SK-N-SH (cell line): ENCODE measurements around the gene DUSP15. TPM values are rescaled to one million over a fixed set of nuclear protein-coding genes. Genes with fewer than 3 reads are reported as not detected.

ENCODE experiments used
- CTCF ChIA-PET: fragments of 300-600, 350-600 bp; formaldehyde crosslinking; extraction: SDS; loops from one replicate; lab custom pipeline; 2021; lab: Yijun Ruan, JAX
- POLR2A ChIA-PET: fragments of 350-600 bp; sonication (Branson Sonifier 250); formaldehyde crosslinking; extraction: SDS; loops from one replicate; lab custom pipeline; 2020; ENCODE audit warnings: antibody characterized with exemption, inconsistent platforms; lab: Yijun Ruan, JAX
- DNase-seq: peaks from one replicate; pipeline ENCODE4 v3.0.0; 2012
- H2AFZ ChIP-seq: fragments of 200-600 bp; sonication (generic); 2 replicates; pipeline ENCODE4 v1.8.1; 2016; ENCODE audit warnings: antibody characterized with exemption, mild to moderate bottlenecking, low read depth
- H3F3A ChIP-seq: fragments of 200-600 bp; sonication (generic); replicated peaks from 2 replicates; pipeline ENCODE3; 2016; ENCODE audit warnings: antibody characterized with exemption, mild to moderate bottlenecking; ENCODE audit not compliant: insufficient read depth
- H3K27ac ChIP-seq, 2 experiments: fragments of 200-500 bp in 1 of 2; fragments of 200-600 bp in 1 of 2; sonication (Bioruptor generic) in 1 of 2; sonication (generic), shearing (Covaris generic) in 1 of 2; 2 replicates each; pipeline versions ENCODE4 v1.5.1 to v1.6.1; 2014 to 2016; ENCODE audit warnings: low read depth in 2 of 2, inconsistent platforms in 1 of 2, low read length in 1 of 2, mild to moderate bottlenecking in 1 of 2, mixed read lengths in 1 of 2
- H3K27me3 ChIP-seq: fragments of 200-600 bp; sonication (generic), shearing (Covaris generic); 2 replicates; pipeline ENCODE4 v1.6.1; 2016; ENCODE audit warnings: mixed run types; ENCODE audit not compliant: insufficient read depth
- H3K36me3 ChIP-seq, 2 experiments: fragments of 200-500 bp in 1 of 2; fragments of 200-600 bp in 1 of 2; sonication (Bioruptor generic) in 1 of 2; sonication (generic) in 1 of 2; replicated peaks in 1 of 2; 2 replicates each; pipeline versions ENCODE3 to v1.5.1; 2014 to 2016; ENCODE audit warnings: low read length in 1 of 2, mild to moderate bottlenecking in 1 of 2; ENCODE audit not compliant: insufficient read depth in 2 of 2, control insufficient read depth in 1 of 2
- H3K4me1 ChIP-seq, 2 experiments: fragments of 200-500 bp in 1 of 2; fragments of 200-600 bp in 1 of 2; sonication (Bioruptor generic) in 1 of 2; sonication (generic), shearing (Covaris generic) in 1 of 2; 2 replicates each; pipeline versions ENCODE4 v1.5.1 to v1.6.1; 2014 to 2016; ENCODE audit warnings: low read depth in 1 of 2, low read length in 1 of 2, mixed run types in 1 of 2; ENCODE audit not compliant: insufficient read depth in 2 of 2, control insufficient read depth in 1 of 2
- H3K4me2 ChIP-seq: fragments of 200-600 bp; sonication (generic), shearing (Covaris generic); 2 replicates; pipeline ENCODE4 v1.6.1; 2017; ENCODE audit warnings: mixed run types
- H3K4me3 ChIP-seq, 2 experiments: fragments of 200-500 bp in 1 of 2; fragments of 200-600 bp in 1 of 2; sonication (Bioruptor generic) in 1 of 2; sonication (generic), shearing (Covaris generic) in 1 of 2; 2 replicates each; pipeline versions ENCODE4 v1.5.1 to v1.8.1; 2014 to 2016; ENCODE audit warnings: low read depth in 2 of 2, inconsistent platforms in 1 of 2, low read length in 1 of 2, mild to moderate bottlenecking in 1 of 2, mixed read lengths in 1 of 2, moderate library complexity in 1 of 2
- H3K79me2 ChIP-seq: fragments of 200-600 bp; sonication (generic); 2 replicates; pipeline ENCODE4 v1.8.1; 2017; ENCODE audit warnings: mild to moderate bottlenecking; ENCODE audit not compliant: insufficient read depth
- H3K9ac ChIP-seq: fragments of 200-600 bp; sonication (generic); 2 replicates; pipeline ENCODE4 v1.6.1; 2017; ENCODE audit warnings: mixed run types
- H3K9me2 ChIP-seq: fragments of 200-600 bp; sonication (generic); 2 replicates; pipeline ENCODE4 v1.6.1; 2017; ENCODE audit warnings: mixed run types
- H3K9me3 ChIP-seq: fragments of 200-600 bp; sonication (generic); 2 replicates; pipeline ENCODE4 v1.6.1; 2017; ENCODE audit warnings: mixed run types, mild to moderate bottlenecking, moderate library complexity
- H4K20me1 ChIP-seq: fragments of 200-600 bp; sonication (generic); 2 replicates; pipeline ENCODE4 v1.6.1; 2017; ENCODE audit warnings: mild to moderate bottlenecking, mixed run types; ENCODE audit not compliant: insufficient read depth
- CHD2 ChIP-seq: fragments of 150-350 bp; IDR thresholded peaks from 2 replicates; pipeline ENCODE4 v1.6.1; 2018; ENCODE audit warnings: low read length; ENCODE audit not compliant: partially characterized antibody
- ELF1 ChIP-seq: IDR thresholded peaks from 2 replicates; pipeline ENCODE4 v1.4.0; 2012
- EZH2phosphoT487 ChIP-seq: fragments of 200-600 bp; sonication (generic); IDR thresholded peaks from 2 replicates; pipeline ENCODE4 v1.6.1; 2017; ENCODE audit warnings: low read depth, mixed run types, mild to moderate bottlenecking, antibody characterized with exemption, moderate library complexity, borderline replicate concordance
- FOXJ3 ChIP-seq: sonication (generic); formaldehyde crosslinking; IDR thresholded peaks from 2 replicates; pipeline ENCODE4 v1.5.1; 2020; ENCODE audit warnings: mild to moderate bottlenecking, missing genetic modification reagents
- FOXM1 ChIP-seq: IDR thresholded peaks from 2 replicates; pipeline ENCODE4 v1.4.0; 2012; ENCODE audit warnings: low read depth, mild to moderate bottlenecking
- MEF2A ChIP-seq: IDR thresholded peaks from 2 replicates; pipeline ENCODE4 v1.4.0; 2012; ENCODE audit warnings: low read depth, borderline replicate concordance
- MXI1 ChIP-seq: IDR thresholded peaks from 2 replicates; pipeline ENCODE4 v1.6.1; 2012; ENCODE audit warnings: mild to moderate bottlenecking, low read depth, low read length, improper control_type of control experiment
- NFIC ChIP-seq: IDR thresholded peaks from 2 replicates; pipeline ENCODE4 v1.4.0; 2012; ENCODE audit warnings: borderline replicate concordance
- NRF1 ChIP-seq: IDR thresholded peaks from 2 replicates; pipeline ENCODE4 v1.6.1; 2012; ENCODE audit warnings: low read depth, mild to moderate bottlenecking, low read length
- RCOR1 ChIP-seq: fragments of 150-350 bp; IDR thresholded peaks from 2 replicates; pipeline ENCODE4 v1.6.1; 2017; ENCODE audit warnings: antibody characterized with exemption, low read length
- SIN3A ChIP-seq: IDR thresholded peaks from 2 replicates; pipeline ENCODE4 v1.6.1; 2012; ENCODE audit warnings: low read depth, mild to moderate bottlenecking, low read length, moderate library complexity, borderline replicate concordance
- SMC3 ChIP-seq: IDR thresholded peaks from 2 replicates; pipeline ENCODE4 v1.6.1; 2012; ENCODE audit warnings: low read depth, low read length, improper control_type of control experiment
- TAF1 ChIP-seq: IDR thresholded peaks from 2 replicates; pipeline ENCODE4 v1.6.1; 2012; ENCODE audit warnings: low read depth, mild to moderate bottlenecking, low read length, moderate library complexity, borderline replicate concordance
- TCF12 ChIP-seq: IDR thresholded peaks from 2 replicates; pipeline ENCODE4 v1.4.0; 2012
- YY1 ChIP-seq: IDR thresholded peaks from 2 replicates; pipeline ENCODE4 v1.4.0; 2012; ENCODE audit warnings: low read depth, mild to moderate bottlenecking
- WGBS: methylation state at CpG from one replicate; pipeline ENCODE4 v1.1.6; 2017; ENCODE audit warnings: low lambda C conversion rate; 5-methylcytosine and 5-hydroxymethylcytosine counted together
- polyA plus RNA-seq, 3 experiments: library from polyadenylated mRNA; depleted of rRNA; stranded (reverse); fragments of >200 nt; gene quantifications; 2 replicates each; pipeline ENCODE4 v1.2.3, GENCODE V29; 2012
- TF ChIP-seq, protein P1 (sequence below): IDR thresholded peaks from 2 replicates; pipeline ENCODE4; 2012
- TF ChIP-seq, protein P2 (sequence below): IDR thresholded peaks from 2 replicates; pipeline ENCODE4 v1.4.0; 2012; ENCODE audit warnings: low read depth, borderline replicate concordance
- TF ChIP-seq, protein P3 (sequence below): IDR thresholded peaks from 2 replicates; pipeline ENCODE4 v1.4.0; 2012; ENCODE audit warnings: low read depth, borderline replicate concordance
- TF ChIP-seq, protein P4 (sequence below): fragments of 150-350 bp; IDR thresholded peaks from 2 replicates; pipeline ENCODE4 v1.6.1; 2017; ENCODE audit warnings: antibody characterized with exemption, low read length, low read depth, borderline replicate concordance

Gene DUSP15
- polyA plus RNA-seq, 1 of the 3 experiments (the other 2 are of a cell fraction) = 5.4 TPM

DNA sequence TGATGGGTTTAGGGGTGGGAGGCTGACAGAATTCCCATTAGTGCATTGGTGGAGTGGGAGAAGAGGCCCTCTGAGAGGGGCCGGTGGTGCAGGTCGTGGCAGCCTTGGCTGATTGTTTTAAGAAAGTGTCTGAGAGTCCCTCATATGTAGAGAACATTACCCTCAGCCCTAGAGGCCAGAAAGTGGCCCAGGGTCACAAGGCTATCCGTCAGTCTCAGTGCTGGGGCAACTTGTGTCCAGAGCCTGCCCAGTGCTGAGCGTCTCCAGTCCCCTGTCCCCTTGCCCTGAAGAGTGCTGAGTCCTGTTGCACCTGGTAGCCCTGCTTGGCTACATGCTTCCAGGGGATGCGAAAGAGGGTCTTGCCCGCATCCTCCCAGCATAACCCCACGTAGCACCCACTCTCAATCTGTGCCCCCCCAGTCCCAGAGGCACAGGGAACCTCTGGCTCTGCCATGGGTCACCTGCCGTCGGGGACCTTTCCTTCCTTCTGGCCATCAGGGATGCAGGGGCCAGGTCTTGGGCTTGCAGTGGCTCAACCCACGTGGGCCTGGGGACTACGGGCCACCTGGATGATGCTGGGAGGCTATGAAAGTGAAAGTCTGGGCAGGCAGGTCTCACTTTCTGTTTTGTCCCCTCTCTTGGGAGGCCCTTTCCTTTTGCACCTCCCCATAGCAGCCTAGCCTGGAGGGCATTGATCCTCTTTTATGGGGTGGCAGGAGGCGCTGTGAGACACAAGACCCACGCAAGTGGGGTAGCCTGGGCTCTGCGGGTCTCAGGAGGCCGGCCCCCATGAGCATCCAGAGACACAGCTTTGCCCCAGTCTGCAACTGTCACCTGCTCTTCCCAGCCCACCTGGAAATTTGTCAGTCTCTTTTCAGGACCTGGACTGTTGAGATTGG, 12.2 kb downstream of the DUSP15 start:
- ChIA-PET POLR2A (no interaction called here), CTCF (interaction anchor here (2.3 to 4.8 kb wide), 2 partner anchors 11 to 12 kb away, joined by 14 to 29 read pairs; partner anchors contain the start of gene FOXS1)
- 53% methylated on average over 3 of the region's 15 CpGs for WGBS
- Histone ChIP-seq H3K4me1 (peaks cover 0 to 21% of the 10 kb centered on the region in 2 experiments; a peak in 2 of 4 replicates), H3K4me3 (no peak overlapping the region), H3F3A (no peaks in the 10 kb centered on the region), H3K4me2 (no peak overlapping the region), H3K27ac (no peak overlapping the region), H2AFZ (no peak overlapping the region), H3K27me3 (peaks cover 11% of the 10 kb centered on the region; the same call in 1 of the 2 replicates), H3K9me2 (no peaks in the 10 kb centered on the region), H3K9me3 (no peaks in the 10 kb centered on the region), H3K36me3 (no peaks in the 10 kb centered on the region), H4K20me1 (no peaks in the 10 kb centered on the region), H3K79me2 (no peaks in the 10 kb centered on the region), H3K9ac (no peak overlapping the region)
- TF ChIP-seq NFIC (no peak), ELF1 (no peak), MEF2A (no peak), YY1 (no peak), FOXJ3 (no peak), RCOR1 (no peak), CHD2 (no peak), EZH2phosphoT487 (no peak), MXI1 (no peak), SMC3 (no peak), NRF1 (no peak), FOXM1 (no peak), TAF1 (no peak), SIN3A (no peak), TCF12 (no peak)
- TF ChIP-seq, protein P1, sequence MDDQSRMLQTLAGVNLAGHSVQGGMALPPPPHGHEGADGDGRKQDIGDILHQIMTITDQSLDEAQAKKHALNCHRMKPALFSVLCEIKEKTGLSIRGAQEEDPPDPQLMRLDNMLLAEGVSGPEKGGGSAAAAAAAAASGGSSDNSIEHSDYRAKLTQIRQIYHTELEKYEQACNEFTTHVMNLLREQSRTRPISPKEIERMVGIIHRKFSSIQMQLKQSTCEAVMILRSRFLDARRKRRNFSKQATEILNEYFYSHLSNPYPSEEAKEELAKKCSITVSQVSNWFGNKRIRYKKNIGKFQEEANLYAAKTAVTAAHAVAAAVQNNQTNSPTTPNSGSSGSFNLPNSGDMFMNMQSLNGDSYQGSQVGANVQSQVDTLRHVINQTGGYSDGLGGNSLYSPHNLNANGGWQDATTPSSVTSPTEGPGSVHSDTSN = no peak
- TF ChIP-seq, protein P2, sequence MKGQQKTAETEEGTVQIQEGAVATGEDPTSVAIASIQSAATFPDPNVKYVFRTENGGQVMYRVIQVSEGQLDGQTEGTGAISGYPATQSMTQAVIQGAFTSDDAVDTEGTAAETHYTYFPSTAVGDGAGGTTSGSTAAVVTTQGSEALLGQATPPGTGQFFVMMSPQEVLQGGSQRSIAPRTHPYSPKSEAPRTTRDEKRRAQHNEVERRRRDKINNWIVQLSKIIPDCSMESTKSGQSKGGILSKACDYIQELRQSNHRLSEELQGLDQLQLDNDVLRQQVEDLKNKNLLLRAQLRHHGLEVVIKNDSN = no peak
- TF ChIP-seq, protein P3, sequence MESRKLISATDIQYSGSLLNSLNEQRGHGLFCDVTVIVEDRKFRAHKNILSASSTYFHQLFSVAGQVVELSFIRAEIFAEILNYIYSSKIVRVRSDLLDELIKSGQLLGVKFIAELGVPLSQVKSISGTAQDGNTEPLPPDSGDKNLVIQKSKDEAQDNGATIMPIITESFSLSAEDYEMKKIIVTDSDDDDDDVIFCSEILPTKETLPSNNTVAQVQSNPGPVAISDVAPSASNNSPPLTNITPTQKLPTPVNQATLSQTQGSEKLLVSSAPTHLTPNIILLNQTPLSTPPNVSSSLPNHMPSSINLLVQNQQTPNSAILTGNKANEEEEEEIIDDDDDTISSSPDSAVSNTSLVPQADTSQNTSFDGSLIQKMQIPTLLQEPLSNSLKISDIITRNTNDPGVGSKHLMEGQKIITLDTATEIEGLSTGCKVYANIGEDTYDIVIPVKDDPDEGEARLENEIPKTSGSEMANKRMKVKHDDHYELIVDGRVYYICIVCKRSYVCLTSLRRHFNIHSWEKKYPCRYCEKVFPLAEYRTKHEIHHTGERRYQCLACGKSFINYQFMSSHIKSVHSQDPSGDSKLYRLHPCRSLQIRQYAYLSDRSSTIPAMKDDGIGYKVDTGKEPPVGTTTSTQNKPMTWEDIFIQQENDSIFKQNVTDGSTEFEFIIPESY = no peak
- TF ChIP-seq, protein P4, sequence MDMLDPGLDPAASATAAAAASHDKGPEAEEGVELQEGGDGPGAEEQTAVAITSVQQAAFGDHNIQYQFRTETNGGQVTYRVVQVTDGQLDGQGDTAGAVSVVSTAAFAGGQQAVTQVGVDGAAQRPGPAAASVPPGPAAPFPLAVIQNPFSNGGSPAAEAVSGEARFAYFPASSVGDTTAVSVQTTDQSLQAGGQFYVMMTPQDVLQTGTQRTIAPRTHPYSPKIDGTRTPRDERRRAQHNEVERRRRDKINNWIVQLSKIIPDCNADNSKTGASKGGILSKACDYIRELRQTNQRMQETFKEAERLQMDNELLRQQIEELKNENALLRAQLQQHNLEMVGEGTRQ = no peak
- no peak for DNase-seq
